B cell (primary cell): ENCODE measurements around the gene LRTM2. TPM values are rescaled to one million over a fixed set of nuclear protein-coding genes. Genes with fewer than 3 reads are reported as not detected.

Experiments
- ATAC-seq: fragments of 200-7000 bp; cut with Tn5 transposase; one replicate; pipeline ENCODE4 v1.10.0; 2021; ENCODE audit warnings: low read depth, mild to moderate bottlenecking, moderate number of reproducible peaks, moderate library complexity
- CTCF ChIA-PET: fragments of 350-600 bp; sonication (Branson Sonifier 250); formaldehyde crosslinking; loops from one replicate; lab custom pipeline; 2021; ENCODE audit warnings: antibody characterized with exemption, inconsistent platforms; lab: Charles Lee
- POLR2A ChIA-PET: fragments of 350-600 bp; sonication (Branson Sonifier 250); formaldehyde crosslinking; loops from one replicate; lab custom pipeline; 2021; ENCODE audit warnings: antibody characterized with exemption; lab: Charles Lee
- DNase-seq: peaks from one replicate; pipeline ENCODE4 v3.0.0; 2013
- H2AFZ ChIP-seq: 2 replicates; pipeline ENCODE4 v1.6.1; 2012; ENCODE audit warnings: mild to moderate bottlenecking, low read depth, low read length; ENCODE audit not compliant: insufficient read depth, poor library complexity, severe bottlenecking
- H3K27ac ChIP-seq, 2 donors: 1 replicate in 1 of 2; 2 replicates in 1 of 2; pipeline ENCODE4 v1.5.1; 2012 to 2013; ENCODE audit warnings: low read length in 2 of 2, mild to moderate bottlenecking in 2 of 2, moderate library complexity in 1 of 2
- H3K27me3 ChIP-seq, 4 experiments: fragments of 200-600 bp in 1 of 4; sonication (generic) in 1 of 4; replicated peaks in 1 of 4; 1 replicate in 2 of 4; 2 replicates in 2 of 4; pipeline versions ENCODE4 v1.6.1 to v1.7.0; 2013 to 2016; ENCODE audit warnings: low read length in 3 of 4, mild to moderate bottlenecking in 2 of 4, mixed read lengths in 1 of 4, moderate library complexity in 1 of 4; ENCODE audit not compliant: insufficient read depth in 4 of 4, control insufficient read depth in 3 of 4; ENCODE audit errors: control extremely low read depth in 1 of 4
- H3K36me3 ChIP-seq, 2 experiments: replicated peaks in 1 of 2; 1 replicate in 1 of 2; 2 replicates in 1 of 2; pipeline versions ENCODE4 v1.6.1 to v1.7.1; 2013; ENCODE audit warnings: low read length in 1 of 2; ENCODE audit not compliant: insufficient read depth in 2 of 2, control insufficient read depth in 1 of 2; ENCODE audit errors: control extremely low read depth in 1 of 2, extremely low read depth in 1 of 2
- H3K4me1 ChIP-seq, 2 donors: fragments of 200-600 bp in 1 of 2; sonication (generic) in 1 of 2; 1 replicate in 1 of 2; 2 replicates in 1 of 2; pipeline versions ENCODE4 v1.5.1 to v1.6.1; 2013 to 2017; ENCODE audit warnings: low read length in 2 of 2; ENCODE audit not compliant: control insufficient read depth in 2 of 2, insufficient read depth in 2 of 2
- H3K4me2 ChIP-seq: replicated peaks from 2 replicates; pipeline ENCODE3; 2012; ENCODE audit warnings: mild to moderate bottlenecking, low read depth, low read length; ENCODE audit not compliant: poor library complexity, severe bottlenecking
- H3K4me3 ChIP-seq, 5 experiments: fragments of 200-600 bp in 1 of 5; sonication (generic) in 1 of 5; 1 replicate in 3 of 5; 2 replicates in 2 of 5; pipeline versions ENCODE4 v1.5.1 to v1.7.0; 2011 to 2016; ENCODE audit warnings: low read length in 4 of 5, mild to moderate bottlenecking in 4 of 5, low read depth in 2 of 5, control low read depth in 1 of 5, moderate library complexity in 1 of 5; ENCODE audit not compliant: insufficient read depth in 1 of 5; ENCODE audit errors: control extremely low read depth in 1 of 5, extremely low read depth in 1 of 5
- H3K79me2 ChIP-seq: fragments of 200-600 bp; sonication (generic); one replicate; pipeline ENCODE4 v1.6.0; 2016; ENCODE audit warnings: low read length; ENCODE audit not compliant: control insufficient read depth, insufficient read depth
- H3K9ac ChIP-seq: fragments of 200-600 bp; sonication (generic); 2 replicates; pipeline ENCODE4 v1.6.1; 2017; ENCODE audit warnings: mild to moderate bottlenecking, low read length, moderate library complexity
- H3K9me3 ChIP-seq, 3 donors: one replicate each; pipeline versions ENCODE4 v1.6.1 to v1.7.1; 2013; ENCODE audit warnings: low read length in 2 of 3; ENCODE audit not compliant: control insufficient read depth in 2 of 3, insufficient read depth in 1 of 3; ENCODE audit errors: control extremely low read depth in 1 of 3
- H4K20me1 ChIP-seq: 2 replicates; pipeline ENCODE4 v1.6.0; 2012; ENCODE audit warnings: mild to moderate bottlenecking, low read length; ENCODE audit not compliant: insufficient read depth, control insufficient read depth, poor library complexity, severe bottlenecking
- H3K27ac Mint-ChIP-seq: one replicate; pipeline ENCODE4 v1.8.0; 2021; ENCODE audit warnings: mixed read lengths
- H3K27me3 Mint-ChIP-seq: one replicate; pipeline ENCODE4 v1.8.0; 2021; ENCODE audit warnings: mixed read lengths
- H3K4me1 Mint-ChIP-seq: one replicate; pipeline ENCODE4 v1.8.0; 2021; ENCODE audit warnings: mixed read lengths
- H3K4me3 Mint-ChIP-seq: one replicate; pipeline ENCODE4 v1.8.0; 2021; ENCODE audit warnings: mixed read lengths
- H3K9me3 Mint-ChIP-seq: one replicate; pipeline ENCODE4 v1.8.0; 2022; ENCODE audit warnings: mixed read lengths; ENCODE audit not compliant: insufficient read depth
- EZH2 ChIP-seq: IDR thresholded peaks from 2 replicates; pipeline ENCODE4 v1.6.1; 2012; ENCODE audit warnings: borderline replicate concordance, low read depth, mild to moderate bottlenecking, moderate library complexity, low read length; ENCODE audit not compliant: insufficient read depth, poor library complexity, severe bottlenecking
- WGBS: methylation state at CpG from one replicate; pipeline ENCODE4 v1.1.5; 2013; ENCODE audit warnings: missing lambda C conversion rate; ENCODE audit not compliant: insufficient coverage; 5-methylcytosine and 5-hydroxymethylcytosine counted together
- intact Hi-C: fragments of 100-400 bp; cut with micrococcal nuclease; formaldehyde crosslinking; loops from one replicate; pipeline ENCODE4 v1.10.0; 2022
- polyA plus RNA-seq: library from polyadenylated mRNA; depleted of rRNA; stranded (reverse); fragments of >200 nt; gene quantifications from 2 replicates; pipeline ENCODE4 v1.2.3, GENCODE V29; 2012
- total RNA-seq, 2 donors: library from RNA; stranded (reverse); fragments of 120-200 nt in 1 of 2; gene quantifications; 1 replicate in 1 of 2; 2 replicates in 1 of 2; pipeline versions ENCODE4 v1.2.3 to v1.2.4, GENCODE V29; 2013 to 2022
- TF ChIP-seq, protein P1 (sequence below): fragments of 200-600 bp; IDR thresholded peaks from one replicate; pipeline ENCODE4 v1.8.0; 2022; ENCODE audit warnings: antibody characterized with exemption, mild to moderate bottlenecking

Gene LRTM2
- total and polyA plus RNA-seq, 2 donors (not counting 1 experiment from before 2014, with no cell fraction given): not detected

DNA sequence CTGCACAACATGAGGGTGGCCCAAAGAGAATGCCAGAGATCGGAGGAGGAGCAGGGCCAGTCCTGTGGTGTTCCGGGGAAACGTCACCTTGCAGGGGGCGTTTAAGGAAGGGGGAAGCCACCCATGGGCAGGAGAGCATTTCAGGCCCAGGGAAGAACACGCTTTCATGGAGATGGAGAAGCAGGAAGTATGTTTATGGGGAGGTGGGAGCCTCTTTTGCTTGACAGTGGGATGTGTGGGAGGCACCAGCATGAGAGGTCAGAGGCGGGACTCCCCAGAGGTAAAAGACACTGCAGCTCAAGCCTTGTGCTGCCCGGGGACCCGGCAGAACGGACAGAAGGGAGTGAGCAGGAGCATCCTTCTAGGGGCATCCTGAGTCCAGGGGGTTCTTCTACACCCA, 1.3 kb upstream of the LRTM2 start:
- no peak for ATAC-seq

DNA sequence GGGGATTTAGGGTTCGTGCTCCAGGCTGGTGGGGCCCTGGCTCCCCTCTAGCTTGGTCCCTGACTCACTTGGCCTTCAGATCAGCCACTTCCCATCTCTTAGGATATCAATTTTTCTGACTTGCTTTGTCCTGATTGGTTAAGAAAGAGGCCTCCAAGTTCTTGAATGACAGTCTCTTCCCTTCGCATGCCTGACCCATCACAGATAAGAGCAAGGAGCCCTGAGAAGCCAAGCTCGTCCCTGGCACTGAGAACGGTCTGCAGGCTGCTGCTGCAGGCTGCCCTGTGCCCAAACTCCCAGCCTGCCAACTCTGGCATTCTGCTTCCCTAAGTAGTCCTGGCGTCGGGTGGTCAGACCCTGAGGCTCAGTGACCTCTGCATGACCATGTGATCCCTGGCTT, 794 bp upstream of the LRTM2 start:
- ATAC-seq (no peak), DNase-seq (no peak)
- no peaks in the 10 kb centered on the region for H4K20me1 ChIP-seq
- H3K4me1 Mint-ChIP-seq: no peaks in the 10 kb centered on the region
- no peaks in the 10 kb centered on the region for H3K9me3 ChIP-seq
- H2AFZ ChIP-seq: no peak overlapping the region
- H3K4me1 ChIP-seq: no peaks in the 10 kb centered on the region
- H3K4me2 ChIP-seq: no peak overlapping the region
- H3K36me3 ChIP-seq: no peaks in the 10 kb centered on the region
- TF ChIP-seq, protein P1, sequence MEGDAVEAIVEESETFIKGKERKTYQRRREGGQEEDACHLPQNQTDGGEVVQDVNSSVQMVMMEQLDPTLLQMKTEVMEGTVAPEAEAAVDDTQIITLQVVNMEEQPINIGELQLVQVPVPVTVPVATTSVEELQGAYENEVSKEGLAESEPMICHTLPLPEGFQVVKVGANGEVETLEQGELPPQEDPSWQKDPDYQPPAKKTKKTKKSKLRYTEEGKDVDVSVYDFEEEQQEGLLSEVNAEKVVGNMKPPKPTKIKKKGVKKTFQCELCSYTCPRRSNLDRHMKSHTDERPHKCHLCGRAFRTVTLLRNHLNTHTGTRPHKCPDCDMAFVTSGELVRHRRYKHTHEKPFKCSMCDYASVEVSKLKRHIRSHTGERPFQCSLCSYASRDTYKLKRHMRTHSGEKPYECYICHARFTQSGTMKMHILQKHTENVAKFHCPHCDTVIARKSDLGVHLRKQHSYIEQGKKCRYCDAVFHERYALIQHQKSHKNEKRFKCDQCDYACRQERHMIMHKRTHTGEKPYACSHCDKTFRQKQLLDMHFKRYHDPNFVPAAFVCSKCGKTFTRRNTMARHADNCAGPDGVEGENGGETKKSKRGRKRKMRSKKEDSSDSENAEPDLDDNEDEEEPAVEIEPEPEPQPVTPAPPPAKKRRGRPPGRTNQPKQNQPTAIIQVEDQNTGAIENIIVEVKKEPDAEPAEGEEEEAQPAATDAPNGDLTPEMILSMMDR: no peak
- TF ChIP-seq EZH2: no peak
- ChIA-PET CTCF (interaction anchor here (0.8 kb wide), 1 partner anchor 120 kb away, joined by 3 read pairs; no protein-coding TSS in a partner anchor), POLR2A (no interaction called here)
- H3K9me3 Mint-ChIP-seq: no peaks in the 10 kb centered on the region
- no peak overlapping the region for H3K4me3 ChIP-seq
- no peak overlapping the region for H3K9ac ChIP-seq
- no peak overlapping the region for H3K4me3 Mint-ChIP-seq
- H3K79me2 ChIP-seq: no peaks in the 10 kb centered on the region
- peaks cover 43% of the 10 kb centered on the region for H3K27me3 Mint-ChIP-seq
- intact Hi-C loops: no loop called here
- WGBS: 65% methylated on average over 5 of the region's 6 CpGs
- H3K27ac Mint-ChIP-seq: no peak overlapping the region
- peaks cover 0 to 38% (median 6%) of the 10 kb centered on the region in 4 experiments for H3K27me3 ChIP-seq
- no peak overlapping the region for H3K27ac ChIP-seq

More for the DNA sequence above, 1.3 kb upstream of the LRTM2 start:
- peaks cover 0 to 38% (median 6%) of the 10 kb centered on the region in 4 experiments for H3K27me3 ChIP-seq
- Mint-ChIP-seq H3K27me3 (peaks cover 44% of the 10 kb centered on the region), H3K9me3 (no peaks in the 10 kb centered on the region), H3K27ac (no peak overlapping the region), H3K4me3 (no peak overlapping the region), H3K4me1 (no peaks in the 10 kb centered on the region)
- CTCF ChIA-PET: no interaction called here
- no peaks in the 10 kb centered on the region for H3K79me2 ChIP-seq
- no peaks in the 10 kb centered on the region for H3K9me3 ChIP-seq
- intact Hi-C loops: no loop called here
- 79% methylated on average over 6 of the region's 9 CpGs for WGBS
- no peak for TF ChIP-seq EZH2
- TF ChIP-seq, protein P1: no peak
- H3K36me3 ChIP-seq: no peaks in the 10 kb centered on the region
- no peak overlapping the region for H3K9ac ChIP-seq
- no peaks in the 10 kb centered on the region for H4K20me1 ChIP-seq
- H3K4me1 ChIP-seq: no peaks in the 10 kb centered on the region
- no peak overlapping the region for H3K27ac ChIP-seq
- POLR2A ChIA-PET: no interaction called here
- DNase-seq: no peak
- H2AFZ ChIP-seq: no peak overlapping the region
- H3K4me2 ChIP-seq: no peak overlapping the region
- no peak overlapping the region for H3K4me3 ChIP-seq
